AG04450 (cell line): ENCODE measurements around the gene SBSN. TPM values are rescaled to one million over a fixed set of nuclear protein-coding genes. Genes with fewer than 3 reads are reported as not detected.

Experiments used
- CTCF ChIA-PET: fragments of 300-600, 350-600 bp; formaldehyde crosslinking; extraction: SDS; loops from one replicate; lab custom pipeline; 2022; ENCODE audit warnings: antibody characterized with exemption, inconsistent platforms; lab: Charles Lee
- POLR2A ChIA-PET: fragments of 350-600 bp; formaldehyde crosslinking; extraction: SDS; loops from one replicate; lab custom pipeline; 2021; ENCODE audit warnings: antibody characterized with exemption, inconsistent platforms; lab: Yijun Ruan, JAX
- DNase-seq: peaks from one replicate; pipeline ENCODE4 v3.0.0-alpha.2; 2011; ENCODE audit warnings: low read depth, low spot score
- H3K27ac ChIP-seq: one replicate; pipeline ENCODE4 v1.5.1; 2012; ENCODE audit warnings: low read depth, low read length, control low read depth
- H3K27me3 ChIP-seq: one replicate; pipeline ENCODE4 v1.6.0; 2012; ENCODE audit warnings: low read length; ENCODE audit not compliant: control insufficient read depth, insufficient read depth
- H3K4me3 ChIP-seq: 2 replicates; pipeline ENCODE4 v1.5.1; 2011; ENCODE audit warnings: mild to moderate bottlenecking, low read depth, low read length, control low read depth
- H3K9me3 ChIP-seq: 2 replicates; pipeline ENCODE4 v1.5.1; 2012; ENCODE audit warnings: low read length; ENCODE audit not compliant: control insufficient read depth, insufficient read depth
- polyA plus RNA-seq: library from polyadenylated mRNA; depleted of rRNA; stranded (reverse); fragments of >200 nt; gene quantifications from 2 replicates; pipeline ENCODE4 v1.2.3, GENCODE V29; 2011
- TF ChIP-seq, protein P1 (sequence below): IDR thresholded peaks from 2 replicates; pipeline ENCODE4 v1.5.1; 2011; ENCODE audit warnings: low read depth, low read length, control low read depth, inconsistent platforms

SBSN gene
- polyA plus RNA-seq, 1 experiment = 1.8 TPM

DNA sequence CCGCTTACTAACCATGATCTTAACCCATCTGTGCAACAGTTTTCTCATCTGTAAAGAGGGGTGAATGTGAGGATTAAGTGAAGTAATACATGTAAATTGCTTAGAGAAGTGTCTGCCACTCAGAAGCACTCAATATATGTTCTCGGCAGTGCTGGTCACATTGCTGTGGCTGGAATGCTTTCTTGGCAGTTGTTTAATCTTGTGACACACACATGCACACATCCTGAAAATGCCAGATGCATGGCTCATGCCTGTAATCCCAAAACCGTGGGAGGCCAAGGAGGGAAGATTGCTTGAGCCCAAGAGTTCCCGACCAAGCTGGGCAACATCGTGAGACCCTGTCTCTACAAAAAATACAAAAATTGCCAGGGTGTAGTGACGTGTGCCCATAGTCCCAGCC, 9.8 kb downstream of the SBSN start:
- H3K27ac ChIP-seq = peak overlapping the region; percentile 95
- POLR2A ChIA-PET = interaction anchor here (1.0 kb wide), 1 partner anchor 19 kb away, joined by 3 read pairs; no protein-coding TSS in a partner anchor
- H3K27me3 ChIP-seq = no peaks in the 10 kb centered on the region
- CTCF ChIA-PET = interaction anchor here (1.4 kb wide), 1 partner anchor 8 kb away, joined by 4 read pairs; no protein-coding TSS in a partner anchor
- H3K9me3 ChIP-seq = no peaks in the 10 kb centered on the region; the same call in 1 of the 2 replicates
- peak; percentile 92 for DNase-seq
- H3K4me3 ChIP-seq = no peak overlapping the region
- TF ChIP-seq, protein P1, sequence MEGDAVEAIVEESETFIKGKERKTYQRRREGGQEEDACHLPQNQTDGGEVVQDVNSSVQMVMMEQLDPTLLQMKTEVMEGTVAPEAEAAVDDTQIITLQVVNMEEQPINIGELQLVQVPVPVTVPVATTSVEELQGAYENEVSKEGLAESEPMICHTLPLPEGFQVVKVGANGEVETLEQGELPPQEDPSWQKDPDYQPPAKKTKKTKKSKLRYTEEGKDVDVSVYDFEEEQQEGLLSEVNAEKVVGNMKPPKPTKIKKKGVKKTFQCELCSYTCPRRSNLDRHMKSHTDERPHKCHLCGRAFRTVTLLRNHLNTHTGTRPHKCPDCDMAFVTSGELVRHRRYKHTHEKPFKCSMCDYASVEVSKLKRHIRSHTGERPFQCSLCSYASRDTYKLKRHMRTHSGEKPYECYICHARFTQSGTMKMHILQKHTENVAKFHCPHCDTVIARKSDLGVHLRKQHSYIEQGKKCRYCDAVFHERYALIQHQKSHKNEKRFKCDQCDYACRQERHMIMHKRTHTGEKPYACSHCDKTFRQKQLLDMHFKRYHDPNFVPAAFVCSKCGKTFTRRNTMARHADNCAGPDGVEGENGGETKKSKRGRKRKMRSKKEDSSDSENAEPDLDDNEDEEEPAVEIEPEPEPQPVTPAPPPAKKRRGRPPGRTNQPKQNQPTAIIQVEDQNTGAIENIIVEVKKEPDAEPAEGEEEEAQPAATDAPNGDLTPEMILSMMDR = no peak

DNA sequence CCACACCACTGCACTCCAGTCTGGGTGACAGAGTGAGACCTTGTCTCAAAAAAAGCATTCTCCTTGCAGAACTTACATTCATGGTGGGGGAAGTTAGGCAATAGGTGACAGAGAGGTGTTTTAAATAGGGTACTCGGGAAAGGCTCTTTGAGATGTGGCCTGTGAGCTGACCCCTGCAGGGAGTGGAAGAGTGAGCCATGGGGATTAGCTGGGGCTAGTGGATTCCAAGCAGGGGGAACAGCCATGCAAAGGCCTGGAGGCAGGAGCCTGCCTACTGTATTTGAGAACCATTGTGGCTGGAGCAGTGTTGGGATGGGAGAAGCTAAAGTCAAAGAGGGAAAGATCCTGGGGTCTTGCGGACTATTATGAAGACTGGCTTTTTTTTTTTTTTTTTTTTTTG, 10.8 kb downstream of the SBSN start:
- POLR2A ChIA-PET = interaction anchor here (1.0 kb wide), 1 partner anchor 20 kb away, joined by 3 read pairs; no protein-coding TSS in a partner anchor
- no peak for DNase-seq
- Histone ChIP-seq H3K9me3 (no peaks in the 10 kb centered on the region; the same call in 1 of the 2 replicates), H3K27me3 (peaks cover 2% of the 10 kb centered on the region), H3K27ac (no peak overlapping the region), H3K4me3 (no peak overlapping the region)
- CTCF ChIA-PET = no interaction called here
- TF ChIP-seq, protein P1 = no peak

DNA sequence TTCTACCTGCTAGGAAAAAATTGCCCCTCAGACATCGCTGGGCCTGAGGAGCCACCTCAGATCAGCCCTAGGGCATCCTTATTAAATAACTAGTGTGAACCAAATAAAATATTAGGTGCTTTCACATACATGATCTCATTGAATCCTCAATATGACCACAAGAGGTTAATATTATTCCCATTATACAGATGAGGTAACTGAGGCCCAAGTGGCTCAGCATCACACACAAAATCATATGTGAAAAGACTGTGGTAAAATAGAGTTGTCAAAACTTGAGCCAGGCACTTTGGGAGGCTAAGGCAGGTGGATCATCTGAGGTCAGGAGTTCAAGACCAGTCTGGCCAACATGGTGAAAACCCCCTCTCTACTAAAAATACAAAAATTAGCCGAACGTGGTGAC, 11.8 kb downstream of the SBSN start:
- TF ChIP-seq, protein P1 = no peak
- POLR2A ChIA-PET = no interaction called here
- CTCF ChIA-PET = interaction anchor here (0.9 to 1.3 kb wide), 2 partner anchors 19 to 32 kb away, joined by 3 to 4 read pairs; no protein-coding TSS in a partner anchor
- DNase-seq = no peak
- Histone ChIP-seq H3K27me3 (peaks cover 2% of the 10 kb centered on the region), H3K9me3 (no peaks in the 10 kb centered on the region; the same call in 1 of the 2 replicates), H3K4me3 (no peak overlapping the region), H3K27ac (no peak overlapping the region)

DNA sequence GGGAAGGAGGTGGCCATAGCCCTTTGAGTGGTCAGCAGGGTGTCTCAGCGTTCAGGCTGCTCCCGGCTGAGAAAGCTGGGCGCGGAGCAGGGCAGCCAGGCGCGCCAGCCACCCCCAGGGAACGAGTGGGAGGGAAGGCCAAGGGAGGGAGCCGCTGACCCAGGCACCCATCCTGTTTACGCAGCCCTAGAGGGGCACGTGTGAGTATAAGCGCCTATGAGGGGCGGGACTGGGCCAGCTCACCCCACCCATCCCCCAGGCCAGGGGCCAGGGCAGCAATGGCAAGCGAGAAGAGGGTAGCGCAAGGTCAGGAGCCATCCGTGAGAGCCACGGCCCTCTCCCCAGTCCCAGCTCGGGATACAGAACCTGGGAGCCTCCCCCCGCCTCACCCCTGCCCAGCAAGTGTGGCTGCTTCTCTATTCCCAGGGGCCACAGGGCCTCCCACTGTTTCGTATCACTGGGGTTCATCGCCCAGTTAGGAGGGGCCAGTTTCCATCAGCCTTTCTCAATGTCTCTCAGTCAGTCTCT, 13.8 kb downstream of the SBSN start:
- no peak for DNase-seq
- TF ChIP-seq, protein P1 = no peak
- ChIA-PET POLR2A (no interaction called here), CTCF (interaction anchor here (1.2 kb wide), 1 partner anchor 162 kb away, joined by 3 read pairs; no protein-coding TSS in a partner anchor)
- Histone ChIP-seq H3K9me3 (peaks cover 3% of the 10 kb centered on the region; the same call in 1 of the 2 replicates), H3K27ac (no peak overlapping the region), H3K4me3 (no peak overlapping the region), H3K27me3 (peaks cover 15% of the 10 kb centered on the region)

DNA sequence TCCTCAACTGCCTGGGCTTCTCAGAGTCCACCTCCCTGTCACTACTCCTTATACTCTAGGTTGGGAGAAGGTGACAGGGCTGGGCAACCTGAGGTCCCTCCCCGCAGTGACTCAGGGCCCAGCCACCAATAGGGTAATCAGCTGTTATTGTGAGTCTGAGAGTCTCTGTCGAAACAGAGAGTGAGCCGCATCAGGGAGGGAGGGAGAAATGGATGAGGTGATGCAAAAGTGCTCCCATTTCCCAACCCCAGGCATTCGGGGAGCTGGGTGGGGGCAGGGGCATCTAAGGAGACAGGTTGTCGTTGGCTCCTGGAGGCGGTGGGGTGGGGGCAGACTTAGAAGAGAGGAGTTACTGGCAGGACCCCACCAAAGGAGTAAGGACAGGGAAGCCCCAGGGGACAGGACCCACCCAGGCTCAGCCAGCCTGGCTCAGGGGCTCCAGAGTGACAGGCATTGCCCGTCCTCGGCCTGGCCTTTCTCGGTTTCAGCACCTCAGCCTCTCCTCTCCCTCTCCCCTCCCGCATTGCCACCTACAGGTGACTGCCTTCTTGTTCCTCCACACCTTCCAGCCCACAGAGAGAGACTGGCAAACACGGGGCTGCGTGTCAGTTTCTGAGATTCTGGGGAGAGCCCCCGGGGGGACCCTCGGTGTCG, 14.4 kb downstream of the SBSN start, which contains the start of gene DMKN:
DMKN (minus strand) TSS at position 22 of the 654 bp plus-strand sequence. CDS start 174 bp downstream, outside the sequence.
- H3K27ac ChIP-seq = no peak within 1 kb of the TSS
- peaks cover 3% of the 10 kb centered on the region; the same call in 1 of the 2 replicates for H3K9me3 ChIP-seq
- H3K27me3 ChIP-seq = peaks cover 21% of the 10 kb centered on the region
- H3K4me3 ChIP-seq = no peak within 1 kb of the TSS
- POLR2A ChIA-PET = interaction anchor here (0.7 kb wide), 1 partner anchor 417 kb away, joined by 3 read pairs; no protein-coding TSS in a partner anchor
- CTCF ChIA-PET = interaction anchor here (1.2 kb wide), 1 partner anchor 161 kb away, joined by 3 read pairs; no protein-coding TSS in a partner anchor
- TF ChIP-seq, protein P1 = no peak
- no peak for DNase-seq
